HuH-7.5 (cell line): ENCODE results near the gene ZNF12.
"Not testable (repeated sequence)": the region's sequence is repeated elsewhere in the genome, so short reads cannot be mapped to it uniquely, and the experiment has no call there.

Source experiments
- DNase-seq: peaks from one replicate; pipeline ENCODE4 v3.0.0; 2011; ENCODE audit warnings: low spot score

The ZNF12 gene

DNA sequence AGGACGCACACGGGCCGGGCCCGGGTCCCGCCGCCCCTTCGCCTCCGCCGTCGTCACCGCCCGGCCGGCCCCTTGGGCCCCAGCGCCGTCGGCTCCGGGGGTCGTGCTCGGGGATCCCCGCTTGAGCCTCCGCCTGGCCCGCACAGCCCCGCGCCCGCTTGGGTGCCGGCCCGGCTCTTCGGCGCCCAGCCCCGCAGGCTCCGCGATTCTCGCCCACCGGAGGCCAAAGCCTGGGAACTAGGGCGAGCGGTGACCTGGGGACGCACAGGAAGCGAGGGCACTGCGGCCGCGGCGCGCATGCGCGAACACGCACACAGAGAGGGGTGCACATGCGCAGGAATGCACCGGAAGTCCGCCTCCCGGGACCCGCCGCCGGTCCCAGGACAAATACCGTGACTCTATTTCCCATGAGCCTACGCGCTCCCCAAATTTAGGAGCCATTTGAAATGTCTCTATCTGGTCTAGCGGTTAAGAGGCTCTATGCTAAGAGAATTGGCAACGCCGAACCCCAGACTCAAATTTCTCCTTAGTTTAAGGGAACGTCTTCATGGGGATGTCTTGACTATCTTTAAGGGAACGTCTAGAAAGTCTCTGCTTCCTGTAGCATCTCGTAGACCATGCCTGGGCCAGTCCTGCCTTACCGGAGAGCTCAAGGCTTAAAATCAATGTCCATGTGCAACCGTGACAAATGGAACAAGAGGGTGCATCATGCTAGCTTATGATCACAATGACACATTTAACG, at the start of gene ZNF12:
TSS of gene ZNF12 (minus strand) at position 282 of the 742 bp plus-strand sequence. CDS start 1,774 bp downstream, outside the sequence.
- DNase-seq: peak; percentile 94

DNA sequence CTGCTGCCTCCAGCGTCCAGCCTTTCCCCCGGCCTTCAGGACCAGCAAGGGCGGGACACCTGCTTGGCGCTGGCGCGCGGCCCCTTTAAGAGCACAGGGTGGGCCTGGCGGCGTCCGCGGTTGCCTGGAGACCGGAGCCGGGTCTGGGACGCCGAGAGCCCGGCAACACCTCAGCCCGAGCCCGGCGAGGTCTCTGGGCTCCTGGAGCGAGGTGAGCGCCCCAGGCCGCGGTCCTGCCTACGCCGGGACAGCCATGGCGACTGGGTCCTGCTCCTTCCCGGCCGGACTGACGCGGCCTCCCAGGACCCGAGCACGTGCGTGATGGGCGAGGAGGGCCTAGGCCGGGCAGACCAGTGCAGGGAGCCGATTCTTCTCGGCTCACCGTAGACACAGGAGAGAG, 47.2 kb upstream of the ZNF12 start, which contains the start of gene RSPH10B2:
TSS of gene RSPH10B2 (plus strand) at position 140 of the 400 bp plus-strand sequence. CDS start 3,575 bp downstream, outside the sequence.
- not testable (repeated sequence) for DNase-seq

DNA sequence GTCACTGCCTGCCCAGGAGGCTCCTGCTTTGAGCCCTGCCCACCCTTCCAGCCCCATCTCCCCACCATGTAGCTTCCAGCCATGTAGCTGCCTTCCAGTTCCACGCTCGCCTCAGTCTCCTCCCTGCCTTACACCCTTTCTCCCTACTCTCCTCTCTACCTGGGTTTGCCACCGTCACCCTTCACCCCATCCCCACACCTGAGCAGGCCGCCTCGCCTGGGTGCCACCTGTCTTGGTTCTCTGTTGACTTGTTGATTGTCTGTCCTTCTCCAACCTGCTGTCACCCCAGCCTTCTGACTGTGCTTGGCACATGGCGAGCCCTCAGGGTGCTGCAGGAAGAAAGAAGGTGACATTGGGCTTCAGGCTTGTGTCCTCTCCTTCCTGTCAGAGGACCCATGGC, 43.4 kb upstream of the ZNF12 start:
- not testable (repeated sequence) for DNase-seq

DNA sequence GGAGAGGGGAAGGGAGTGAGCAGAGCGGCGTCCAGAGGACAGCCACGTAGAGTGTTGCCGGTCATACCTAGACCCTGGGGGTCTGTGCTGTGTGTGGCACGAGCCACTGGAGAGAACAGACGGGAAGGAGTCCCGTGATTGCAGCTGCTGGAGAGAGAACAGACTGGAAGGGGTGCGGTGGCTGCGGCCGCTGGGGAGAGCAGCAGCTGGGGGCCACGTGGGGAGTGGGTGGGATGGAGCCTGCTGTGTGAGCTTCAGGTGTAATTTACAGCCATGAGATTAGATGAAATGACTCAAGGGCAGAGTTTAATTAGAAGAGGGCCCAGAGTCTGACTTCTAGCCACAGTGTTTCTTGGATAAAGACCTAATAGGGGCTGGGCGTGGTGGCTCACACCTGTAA, 42.6 kb upstream of the ZNF12 start:
- DNase-seq: not testable (repeated sequence)

DNA sequence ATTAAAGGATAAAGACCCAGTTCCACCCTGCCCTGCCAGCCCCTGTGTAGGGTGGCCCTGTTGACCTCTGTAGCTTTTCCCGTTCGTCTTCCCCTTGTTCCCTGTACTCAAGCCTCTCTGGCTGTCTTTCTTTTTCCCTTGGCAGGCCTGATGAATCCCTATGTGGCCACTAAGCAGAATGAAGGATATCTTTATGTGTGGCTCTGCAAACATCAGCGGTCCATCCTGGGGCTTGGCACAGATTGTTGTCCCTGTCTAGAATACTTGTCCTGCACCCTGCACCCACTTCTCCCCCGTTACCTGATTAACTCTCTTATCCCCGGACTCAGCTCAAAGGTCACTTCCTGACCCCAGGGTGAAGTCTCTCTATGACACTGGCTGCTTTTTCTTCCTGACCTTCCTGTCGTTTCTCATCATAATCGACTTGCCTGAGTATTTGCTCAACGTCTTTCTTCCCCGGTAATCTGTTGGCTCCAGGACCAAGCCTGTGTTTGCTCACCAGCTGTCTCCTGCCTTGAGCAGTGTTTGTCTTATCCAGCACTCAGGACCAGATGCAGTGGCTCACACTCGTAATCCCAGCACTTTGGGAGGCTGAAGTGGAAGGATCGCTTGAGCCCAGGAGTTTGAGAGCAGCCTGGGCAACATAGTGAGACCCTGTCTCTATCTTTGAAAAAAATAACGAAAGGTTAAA, 37.8 kb upstream of the ZNF12 start:
- not testable (repeated sequence) for DNase-seq

DNA sequence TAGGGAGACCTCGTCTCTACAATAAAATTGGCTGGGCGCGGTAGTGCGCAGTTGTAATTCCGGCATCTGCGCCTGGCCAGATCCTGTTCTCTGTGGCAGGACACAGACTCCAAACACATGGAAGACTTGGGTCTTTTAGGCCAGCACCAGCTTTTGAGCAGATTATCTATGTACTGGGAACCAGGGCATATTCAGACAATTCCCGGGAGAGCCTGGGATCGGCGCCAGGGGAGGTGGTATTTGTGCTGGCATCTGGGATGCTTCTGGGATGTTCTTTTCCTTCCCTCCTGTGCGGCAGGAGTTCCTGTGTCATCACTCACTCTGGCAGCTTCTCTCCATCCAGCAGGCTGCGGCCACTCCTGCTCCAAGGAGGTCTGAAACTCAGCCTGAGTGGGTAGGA, 31.7 kb upstream of the ZNF12 start:
- DNase-seq: not testable (repeated sequence)

DNA sequence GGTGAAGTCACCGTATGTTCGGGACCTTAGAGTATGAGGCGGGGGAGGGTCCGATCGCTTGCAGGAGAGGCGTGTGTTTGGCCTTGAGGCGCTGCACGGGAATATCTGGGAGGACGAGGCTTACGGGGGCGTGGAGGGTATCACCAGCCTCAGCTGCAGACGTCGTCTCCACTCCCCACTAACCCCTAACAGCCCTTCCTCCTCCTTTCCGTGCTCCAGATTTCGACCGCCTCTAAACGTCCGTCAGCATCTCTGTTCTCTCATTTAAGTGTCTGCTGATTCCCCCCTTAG, 23.5 kb upstream of the ZNF12 start:
- no peak for DNase-seq

DNA sequence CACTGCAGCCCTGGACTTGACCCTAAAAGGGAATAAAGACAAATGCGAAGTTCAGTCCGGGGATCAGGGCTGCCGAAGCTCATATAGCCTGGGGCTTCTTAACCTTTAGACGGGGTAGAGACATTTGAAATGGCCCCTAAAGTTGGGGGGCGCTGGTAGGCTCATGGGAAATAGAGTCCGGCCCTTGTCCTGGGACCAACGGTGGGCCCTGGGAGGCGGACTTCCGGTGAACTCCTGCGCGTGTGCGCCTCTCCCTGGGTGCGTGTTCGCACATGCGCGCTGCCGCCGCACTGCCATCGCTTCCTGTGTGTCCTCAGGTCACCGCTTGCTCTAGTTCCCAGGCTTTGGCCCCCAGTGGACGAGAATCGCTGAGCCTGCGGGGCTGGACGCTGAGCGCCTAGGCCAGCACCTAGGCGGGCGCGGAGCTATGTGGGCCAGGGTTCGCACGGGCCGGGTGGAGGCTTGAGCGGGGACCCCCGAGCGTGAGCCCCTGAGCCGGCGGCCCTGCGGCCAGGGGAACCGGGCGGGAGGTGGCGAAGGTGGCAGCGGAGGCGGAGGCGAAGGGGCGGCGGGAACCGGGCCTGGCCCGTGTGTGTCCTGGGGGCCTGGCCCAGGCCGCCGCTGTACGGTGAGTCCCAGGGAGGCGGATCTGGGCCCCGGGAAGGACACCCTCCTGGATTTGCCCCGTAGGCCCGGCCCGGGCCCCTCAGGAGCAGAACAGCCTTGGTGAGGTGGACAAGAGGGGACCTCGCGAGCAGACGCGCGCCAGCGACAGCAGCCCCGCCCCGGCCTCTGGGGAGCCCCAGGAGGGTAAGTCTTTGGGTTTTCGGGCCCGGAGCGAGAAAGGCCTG, 23.0 kb upstream of the ZNF12 start:
- peak; percentile 93 for DNase-seq

DNA sequence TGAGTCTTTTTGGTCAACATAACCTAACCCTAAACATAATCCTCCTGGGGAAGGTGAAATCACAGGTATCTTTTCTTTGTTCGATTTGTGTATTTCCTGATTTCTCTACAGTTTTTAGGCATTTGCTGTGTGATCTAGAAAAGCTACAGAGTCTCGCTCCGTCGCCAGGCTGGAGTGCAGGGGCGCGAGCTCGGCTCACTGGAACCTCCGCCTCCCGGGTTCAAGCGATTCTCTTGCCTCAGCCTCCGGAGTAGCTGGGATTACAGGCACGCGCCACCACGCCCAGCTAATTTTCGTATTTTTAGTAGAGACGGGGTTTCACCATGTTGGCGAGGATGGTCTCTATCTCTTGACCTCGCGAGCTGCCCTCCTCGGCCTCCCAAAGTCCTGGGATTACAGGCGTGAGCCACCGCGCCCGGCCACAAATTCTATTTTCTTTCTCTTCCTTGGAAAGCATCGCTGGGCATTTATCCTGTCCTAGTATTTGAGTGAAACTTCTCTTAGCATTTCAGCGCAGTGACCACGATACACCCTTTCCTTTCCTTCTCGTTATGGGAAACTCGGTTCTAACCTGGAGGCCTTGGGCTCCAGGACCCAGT, 22.2 kb upstream of the ZNF12 start:
- not testable (repeated sequence) for DNase-seq

DNA sequence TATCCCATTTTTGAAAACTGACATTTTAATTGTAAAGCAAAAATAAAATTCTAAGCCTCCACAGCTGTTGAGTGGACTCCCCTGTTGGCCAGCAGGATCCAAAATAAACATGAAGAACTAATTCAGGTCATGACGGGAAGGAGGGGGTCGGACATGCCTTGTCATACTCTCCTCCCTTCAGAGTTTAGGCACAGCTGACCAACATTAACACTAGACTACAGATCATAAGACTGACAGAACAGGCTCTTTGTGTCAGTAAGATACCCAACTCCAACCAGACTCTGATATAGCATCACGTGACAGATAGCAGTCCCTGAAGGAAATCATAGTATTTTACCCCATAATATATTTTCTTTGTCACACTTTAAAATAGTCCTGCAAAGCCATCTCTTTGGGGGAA, 20.9 kb upstream of the ZNF12 start:
- no peak for DNase-seq

DNA sequence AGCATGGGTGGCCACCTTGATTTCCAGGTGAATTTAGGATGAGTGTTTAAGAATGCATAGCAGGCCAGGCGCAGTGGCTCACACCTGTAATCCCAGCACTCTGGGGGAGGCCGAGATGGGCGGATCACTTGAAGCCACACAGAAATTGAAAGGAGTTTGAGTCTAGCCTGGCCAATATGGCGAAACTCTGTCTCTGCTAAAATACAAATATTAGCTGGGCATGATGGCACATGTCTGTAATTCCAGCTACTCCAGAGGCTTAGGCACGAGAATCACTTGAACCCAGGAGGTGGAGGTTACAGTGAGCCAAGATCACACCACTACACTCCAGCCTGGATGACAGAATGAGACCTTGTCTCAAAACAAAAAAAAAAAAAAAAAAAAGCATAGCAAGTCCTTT, 19.6 kb upstream of the ZNF12 start:
- DNase-seq: not testable (repeated sequence)

DNA sequence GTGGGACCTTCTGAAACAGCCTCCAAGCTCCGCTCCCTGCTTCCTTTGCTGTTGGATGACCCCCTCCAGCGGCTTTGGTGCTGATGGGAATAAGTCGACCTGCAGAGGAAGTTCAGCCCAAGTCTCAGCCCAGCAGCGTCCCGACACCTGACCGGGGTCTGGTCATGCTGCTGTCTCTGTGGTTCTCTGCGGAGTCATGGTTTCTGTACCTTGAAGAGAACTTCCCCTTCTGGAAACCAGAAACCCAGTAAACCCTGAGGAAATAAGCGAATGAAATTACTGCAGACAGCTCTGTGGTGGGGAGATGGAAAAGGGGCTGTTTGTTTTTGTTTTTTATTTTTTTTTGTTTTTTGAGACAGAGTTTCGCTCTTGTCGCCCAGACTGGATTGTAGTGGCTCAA, 18.3 kb upstream of the ZNF12 start:
- DNase-seq: no peak

DNA sequence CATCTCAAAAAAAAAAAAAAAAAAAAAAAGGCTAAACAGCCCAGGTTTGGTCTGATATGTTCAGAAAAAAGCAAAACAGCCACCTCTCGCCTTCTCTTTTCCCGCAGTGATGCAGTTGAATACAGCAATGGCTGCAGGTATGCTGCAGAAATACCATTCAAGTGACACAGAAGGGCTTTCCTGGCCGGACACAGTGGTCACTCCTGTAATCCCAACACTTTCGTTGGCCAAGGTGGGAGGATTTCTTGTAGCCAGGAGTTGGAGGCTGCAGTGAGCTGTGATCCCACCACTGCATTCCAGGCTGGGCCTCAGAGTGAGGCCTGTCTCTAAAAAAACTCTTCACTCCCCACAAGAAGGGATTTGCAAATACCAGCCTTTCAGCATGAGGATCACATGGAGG, 17.6 kb upstream of the ZNF12 start:
- DNase-seq: not testable (repeated sequence)

DNA sequence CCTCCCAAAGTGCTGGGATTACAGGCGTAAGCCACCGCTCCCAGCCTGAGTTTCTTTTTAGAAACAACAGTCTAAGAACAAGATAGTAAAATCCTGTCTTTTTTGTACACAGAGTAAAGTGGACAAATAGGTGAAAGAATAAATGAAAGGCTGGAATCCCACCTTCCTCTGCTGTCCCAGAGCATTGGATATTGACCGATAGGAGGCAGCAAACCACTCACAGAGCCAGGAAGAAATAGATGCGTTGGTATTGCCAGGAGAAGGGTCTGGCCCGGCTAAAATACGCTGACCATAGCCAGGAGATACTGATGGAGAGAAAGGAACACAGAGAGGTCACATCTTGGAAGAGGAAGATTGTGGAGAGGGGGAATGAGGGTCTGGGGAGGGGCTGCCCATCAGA, 11.4 kb upstream of the ZNF12 start:
- no peak for DNase-seq

DNA sequence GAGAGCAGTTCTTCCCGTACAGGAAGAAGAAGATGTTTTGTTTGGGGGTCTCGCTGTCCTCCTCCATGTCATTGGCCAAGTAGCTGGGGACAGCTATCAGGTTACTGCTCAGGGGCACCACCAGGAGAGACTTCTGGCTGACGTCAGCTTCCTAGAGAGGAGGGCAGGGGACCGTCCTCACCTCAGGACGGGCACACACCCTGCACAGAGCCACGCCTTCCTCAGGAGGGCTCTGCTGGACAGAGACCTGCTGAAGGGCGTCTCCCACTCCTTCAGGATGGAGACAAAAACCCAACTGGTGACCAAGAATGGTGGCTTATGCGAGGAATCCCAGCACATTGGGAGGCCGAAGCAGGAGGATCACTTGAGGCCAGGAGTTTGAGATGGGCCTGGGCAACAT, 9.2 kb upstream of the ZNF12 start:
- not testable (repeated sequence) for DNase-seq

DNA sequence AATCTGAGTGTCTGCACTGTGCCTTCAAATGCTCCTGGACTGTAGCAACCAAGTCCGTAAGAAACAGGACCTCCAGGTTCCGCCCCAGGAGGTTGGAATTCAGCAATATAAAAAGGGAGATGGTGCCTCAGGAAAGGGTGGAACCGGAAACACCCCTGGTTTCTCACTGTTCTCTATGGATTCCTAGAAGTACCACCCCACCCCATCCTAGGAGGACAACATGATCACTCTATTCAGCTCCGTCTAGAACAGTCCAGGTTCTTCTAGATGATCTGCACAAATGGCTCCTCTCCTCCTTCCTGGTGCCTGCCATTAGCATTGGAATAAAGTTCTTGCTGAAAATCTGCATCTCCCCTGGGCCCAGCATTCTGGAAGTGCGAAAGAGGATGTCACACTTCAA, 7.6 kb upstream of the ZNF12 start:
- DNase-seq: no peak

DNA sequence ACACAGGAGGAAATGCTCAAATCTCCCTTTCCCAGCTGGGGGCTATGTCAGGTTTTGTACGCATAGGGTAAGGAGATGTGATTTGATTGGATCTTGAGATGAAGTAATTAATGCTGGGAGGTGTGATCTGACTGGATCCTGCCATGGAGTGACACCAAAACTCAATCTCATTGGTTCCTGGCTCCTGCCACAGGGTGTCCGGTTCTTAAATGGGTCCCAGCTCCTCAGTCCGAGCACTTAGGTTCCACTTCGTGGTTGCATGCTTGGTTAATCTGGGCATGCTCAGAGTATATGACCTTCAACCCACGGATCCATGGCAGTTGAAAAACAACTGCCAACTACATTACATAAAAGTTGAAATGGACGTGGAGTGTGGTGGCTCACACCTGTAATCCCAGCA, 3.1 kb upstream of the ZNF12 start:
- DNase-seq: no peak

DNA sequence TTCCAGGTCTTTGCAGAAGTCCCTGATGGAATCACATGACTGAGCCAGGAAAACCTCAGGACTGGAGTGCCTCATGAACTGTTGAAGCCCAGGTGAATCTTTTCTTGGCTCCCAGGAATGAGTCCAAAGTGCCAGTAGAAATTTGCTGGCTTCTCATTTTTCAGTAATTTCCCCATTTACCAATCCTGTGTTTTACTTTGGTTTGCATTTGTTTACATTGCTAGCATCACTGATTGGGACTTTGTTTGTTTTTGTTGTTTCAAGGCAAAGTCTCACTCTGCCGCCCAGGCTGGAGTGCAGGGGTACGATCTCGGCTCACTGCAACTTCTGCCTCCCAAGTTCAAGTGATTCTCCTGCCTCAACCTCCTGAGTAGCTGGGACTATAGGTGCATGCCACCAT, 1.6 kb upstream of the ZNF12 start:
- no peak for DNase-seq

DNA sequence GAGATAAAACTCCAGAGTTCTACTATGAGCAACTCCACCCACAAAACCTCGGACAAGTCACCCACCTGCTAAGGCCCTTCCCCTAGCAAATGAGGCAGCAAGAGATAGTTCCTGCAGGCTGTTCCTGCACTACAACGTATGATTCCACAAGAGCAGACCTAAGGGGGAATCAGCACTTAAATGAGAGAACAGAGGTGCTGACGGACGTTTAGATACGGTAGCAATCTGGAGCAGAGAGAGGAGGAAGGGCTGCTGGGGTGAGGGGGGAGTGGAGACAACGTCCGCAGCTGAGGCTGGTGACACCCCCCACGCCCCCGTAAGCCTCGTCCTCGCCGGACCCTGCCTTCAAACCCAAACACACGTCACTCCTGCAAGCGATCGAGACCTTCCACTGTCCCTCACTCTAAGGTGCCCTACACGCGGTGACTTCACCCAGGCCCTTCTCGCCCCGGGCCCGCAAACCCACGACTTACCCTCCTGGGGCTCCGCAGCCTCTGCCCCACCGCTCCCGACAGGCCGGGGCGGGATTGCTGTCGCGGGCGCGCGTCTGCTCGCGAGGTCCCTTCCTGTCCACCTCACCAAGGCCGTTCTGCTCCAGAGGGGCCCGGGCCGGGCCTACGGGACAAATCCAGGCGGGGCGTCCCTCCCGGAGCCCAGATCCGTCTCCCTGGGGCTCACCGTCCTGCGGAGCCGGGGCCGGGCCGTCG, 635 bp downstream of the ZNF12 start:
- DNase-seq: peak; percentile 24

DNA sequence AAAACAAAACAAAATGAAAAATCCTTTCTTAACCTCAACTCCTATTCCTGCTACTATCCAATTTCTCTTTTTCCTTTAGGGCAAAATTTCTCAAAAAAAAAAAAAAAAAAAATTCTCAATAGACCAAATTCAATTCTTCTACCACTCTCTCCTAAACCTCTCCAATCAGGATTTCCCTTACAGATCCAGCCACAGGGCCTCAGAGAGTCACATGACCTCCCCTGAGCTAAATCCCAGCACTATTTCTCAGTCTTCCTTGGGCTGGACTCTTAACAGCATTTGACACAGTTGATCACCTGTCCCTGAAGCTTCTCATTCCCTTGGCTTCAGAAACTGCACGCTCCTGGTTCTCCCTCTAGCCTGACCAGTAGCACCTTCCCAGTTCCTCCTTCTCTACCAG, 4.9 kb downstream of the ZNF12 start:
- DNase-seq: no peak

DNA sequence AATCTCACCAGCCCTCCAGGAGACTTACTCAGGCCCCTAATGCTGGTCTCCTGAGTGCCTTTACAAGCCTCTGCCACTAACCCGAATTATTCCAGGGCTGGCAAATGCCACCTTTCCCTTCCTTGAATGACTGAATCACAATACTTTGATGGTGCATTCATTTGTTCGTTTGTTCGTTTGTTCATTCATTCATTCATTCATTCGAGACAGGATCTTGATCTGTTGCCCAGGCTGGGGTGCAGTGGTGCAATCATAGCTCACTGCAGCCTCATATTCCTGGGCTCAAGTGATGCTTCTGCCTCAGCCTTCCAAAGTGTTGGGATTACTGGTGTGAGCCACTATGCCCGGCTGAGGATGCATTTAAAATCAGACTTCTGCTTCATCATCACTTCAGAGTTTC, 6.0 kb downstream of the ZNF12 start:
- no peak for DNase-seq

DNA sequence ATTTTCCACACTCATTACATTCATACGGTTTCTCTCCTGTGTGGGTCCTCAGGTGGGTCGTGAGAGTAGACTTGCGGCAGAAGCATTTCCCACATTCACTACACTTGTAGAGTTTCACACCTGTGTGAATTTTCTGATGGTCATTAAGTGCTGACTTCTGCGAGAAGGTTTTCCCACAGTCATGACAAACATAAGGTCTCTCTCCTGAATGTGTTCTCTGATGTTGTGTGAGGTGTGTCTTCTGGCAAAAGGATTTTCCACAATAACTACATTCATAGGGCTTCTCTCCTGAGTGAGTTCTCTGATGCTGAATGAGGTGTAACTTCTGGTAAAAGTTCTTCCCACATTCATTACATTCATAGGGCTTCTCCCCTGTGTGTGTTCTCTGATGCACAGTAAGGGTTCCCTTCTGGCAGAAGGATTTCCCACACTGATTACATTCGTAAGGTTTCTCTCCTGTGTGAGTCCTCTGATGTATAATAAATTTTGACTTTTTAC, 15.1 kb downstream of the ZNF12 start:
- DNase-seq: no peak
